Loucy (cell line): ENCODE measurements around the gene PTCH2.

Source experiments
- H2AFZ ChIP-seq: fragments of 200-600 bp; sonication (generic); 2 replicates; pipeline ENCODE4 v1.6.0; 2016; ENCODE audit warnings: antibody characterized with exemption, mild to moderate bottlenecking, low read length, moderate library complexity
- H3F3A ChIP-seq: fragments of 200-600 bp; 2 replicates; pipeline ENCODE4 v1.6.0; 2016; ENCODE audit warnings: antibody characterized with exemption, low read depth, mild to moderate bottlenecking
- H3K27me3 ChIP-seq: fragments of 200-600 bp; sonication (generic); 2 replicates; pipeline ENCODE4 v1.6.1; 2014; ENCODE audit warnings: low read length, mild to moderate bottlenecking; ENCODE audit not compliant: insufficient read depth, poor library complexity, severe bottlenecking
- H3K36me3 ChIP-seq: fragments of 200-600 bp; sonication (generic); 2 replicates; pipeline ENCODE4 v1.6.1; 2016; ENCODE audit warnings: low read length; ENCODE audit not compliant: insufficient read depth
- H3K4me1 ChIP-seq: fragments of 200-600 bp; sonication (generic); 2 replicates; pipeline ENCODE4 v1.5.1; 2014; ENCODE audit warnings: low read length, mild to moderate bottlenecking; ENCODE audit not compliant: insufficient read depth, poor library complexity, severe bottlenecking
- H3K4me2 ChIP-seq: fragments of 200-600 bp; sonication (generic); 2 replicates; pipeline ENCODE4 v1.6.0; 2014; ENCODE audit warnings: antibody characterized with exemption, low read length, low read depth, mild to moderate bottlenecking; ENCODE audit not compliant: poor library complexity, severe bottlenecking
- H3K4me3 ChIP-seq: fragments of 200-600 bp; sonication (generic); 2 replicates; pipeline ENCODE4 v1.5.1; 2014; ENCODE audit warnings: low read length, mild to moderate bottlenecking, mixed read lengths; ENCODE audit not compliant: poor library complexity, severe bottlenecking
- H3K79me2 ChIP-seq: fragments of 200-600 bp; sonication (generic); 2 replicates; pipeline ENCODE4 v1.6.1; 2014; ENCODE audit warnings: low read length; ENCODE audit not compliant: insufficient read depth
- H3K9ac ChIP-seq: fragments of 200-600 bp; sonication (generic); 2 replicates; pipeline ENCODE4 v1.6.0; 2014; ENCODE audit warnings: mild to moderate bottlenecking, low read depth, low read length, moderate library complexity; ENCODE audit not compliant: poor library complexity, severe bottlenecking
- H3K9me2 ChIP-seq: fragments of 200-600 bp; sonication (generic); replicated peaks from 2 replicates; pipeline ENCODE4 v1.6.1; 2016; ENCODE audit warnings: low read depth, low read length, mixed read lengths
- H3K9me3 ChIP-seq: fragments of 200-600 bp; sonication (generic); 2 replicates; pipeline ENCODE4 v1.6.1; 2014; ENCODE audit warnings: mild to moderate bottlenecking, antibody characterized with exemption, low read length, low read depth; ENCODE audit not compliant: insufficient read depth
- H4K20me1 ChIP-seq: fragments of 200-600 bp; sonication (generic); 2 replicates; pipeline ENCODE4 v1.6.0; 2014; ENCODE audit warnings: antibody characterized with exemption, low read length, mild to moderate bottlenecking; ENCODE audit not compliant: insufficient read depth, poor library complexity, severe bottlenecking
- EZH2phosphoT487 ChIP-seq: fragments of 200-600 bp; IDR thresholded peaks from 2 replicates; pipeline ENCODE4 v1.6.1; 2018; ENCODE audit warnings: antibody characterized with exemption, mild to moderate bottlenecking, moderate library complexity, borderline replicate concordance
- TF ChIP-seq, protein P1 (sequence below): fragments of 200-600 bp; sonication (generic); conservative IDR thresholded peaks from 2 replicates; pipeline ENCODE4 v1.5.1; 2014; ENCODE audit warnings: mild to moderate bottlenecking, antibody characterized with exemption, low read length

PTCH2 gene

DNA sequence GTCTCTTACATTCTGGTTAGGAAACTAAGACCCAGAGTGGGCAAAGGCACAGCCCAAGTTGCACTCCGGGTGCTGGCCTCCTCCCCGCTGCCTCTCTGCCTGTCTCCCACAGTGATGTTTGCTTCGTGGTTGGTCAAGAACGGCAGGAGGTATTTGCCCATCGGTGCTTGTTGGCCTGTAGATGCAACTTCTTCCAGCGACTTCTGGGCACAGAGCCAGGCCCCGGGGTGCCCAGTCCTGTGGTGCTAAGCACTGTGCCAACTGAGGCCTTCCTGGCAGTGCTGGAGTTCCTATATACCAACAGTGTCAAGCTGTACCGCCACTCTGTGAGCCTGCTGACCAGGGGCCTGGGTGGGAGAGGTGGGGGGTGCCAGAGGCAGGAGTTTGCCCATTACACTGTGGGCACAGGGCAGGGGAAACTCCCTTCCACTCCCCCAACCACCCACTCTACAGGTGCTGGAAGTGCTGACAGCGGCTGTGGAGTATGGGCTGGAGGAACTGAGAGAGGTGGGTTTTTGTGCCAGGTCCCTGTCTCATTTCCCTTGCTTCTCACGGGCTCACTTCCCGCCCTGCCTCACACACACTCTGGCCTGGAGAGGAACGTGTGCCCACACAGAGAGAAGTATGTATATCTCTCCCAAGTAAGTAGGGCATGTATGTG lies 32.8 kb downstream of the PTCH2 start:
- Histone ChIP-seq H3K79me2 (0 out of 2 replicates have a peak, but pooled peaks cover 4% of the 10 kb centered on the region), H3K9me2 (no peaks in the 10 kb centered on the region), H3K9me3 (no peaks in the 10 kb centered on the region), H3K27me3 (no peaks in the 10 kb centered on the region), H4K20me1 (no peaks in the 10 kb centered on the region), H3F3A (no peaks in the 10 kb centered on the region), H3K36me3 (no peaks in the 10 kb centered on the region), H3K4me2 (peak overlapping the region; percentile 24), H3K4me1 (peaks cover 29% of the 10 kb centered on the region), H3K9ac (peak overlapping the region; percentile 27), H3K4me3 (no peak overlapping the region), H2AFZ (no peak overlapping the region)
- no peak for TF ChIP-seq EZH2phosphoT487
- TF ChIP-seq, protein P1, sequence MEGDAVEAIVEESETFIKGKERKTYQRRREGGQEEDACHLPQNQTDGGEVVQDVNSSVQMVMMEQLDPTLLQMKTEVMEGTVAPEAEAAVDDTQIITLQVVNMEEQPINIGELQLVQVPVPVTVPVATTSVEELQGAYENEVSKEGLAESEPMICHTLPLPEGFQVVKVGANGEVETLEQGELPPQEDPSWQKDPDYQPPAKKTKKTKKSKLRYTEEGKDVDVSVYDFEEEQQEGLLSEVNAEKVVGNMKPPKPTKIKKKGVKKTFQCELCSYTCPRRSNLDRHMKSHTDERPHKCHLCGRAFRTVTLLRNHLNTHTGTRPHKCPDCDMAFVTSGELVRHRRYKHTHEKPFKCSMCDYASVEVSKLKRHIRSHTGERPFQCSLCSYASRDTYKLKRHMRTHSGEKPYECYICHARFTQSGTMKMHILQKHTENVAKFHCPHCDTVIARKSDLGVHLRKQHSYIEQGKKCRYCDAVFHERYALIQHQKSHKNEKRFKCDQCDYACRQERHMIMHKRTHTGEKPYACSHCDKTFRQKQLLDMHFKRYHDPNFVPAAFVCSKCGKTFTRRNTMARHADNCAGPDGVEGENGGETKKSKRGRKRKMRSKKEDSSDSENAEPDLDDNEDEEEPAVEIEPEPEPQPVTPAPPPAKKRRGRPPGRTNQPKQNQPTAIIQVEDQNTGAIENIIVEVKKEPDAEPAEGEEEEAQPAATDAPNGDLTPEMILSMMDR: no peak

DNA sequence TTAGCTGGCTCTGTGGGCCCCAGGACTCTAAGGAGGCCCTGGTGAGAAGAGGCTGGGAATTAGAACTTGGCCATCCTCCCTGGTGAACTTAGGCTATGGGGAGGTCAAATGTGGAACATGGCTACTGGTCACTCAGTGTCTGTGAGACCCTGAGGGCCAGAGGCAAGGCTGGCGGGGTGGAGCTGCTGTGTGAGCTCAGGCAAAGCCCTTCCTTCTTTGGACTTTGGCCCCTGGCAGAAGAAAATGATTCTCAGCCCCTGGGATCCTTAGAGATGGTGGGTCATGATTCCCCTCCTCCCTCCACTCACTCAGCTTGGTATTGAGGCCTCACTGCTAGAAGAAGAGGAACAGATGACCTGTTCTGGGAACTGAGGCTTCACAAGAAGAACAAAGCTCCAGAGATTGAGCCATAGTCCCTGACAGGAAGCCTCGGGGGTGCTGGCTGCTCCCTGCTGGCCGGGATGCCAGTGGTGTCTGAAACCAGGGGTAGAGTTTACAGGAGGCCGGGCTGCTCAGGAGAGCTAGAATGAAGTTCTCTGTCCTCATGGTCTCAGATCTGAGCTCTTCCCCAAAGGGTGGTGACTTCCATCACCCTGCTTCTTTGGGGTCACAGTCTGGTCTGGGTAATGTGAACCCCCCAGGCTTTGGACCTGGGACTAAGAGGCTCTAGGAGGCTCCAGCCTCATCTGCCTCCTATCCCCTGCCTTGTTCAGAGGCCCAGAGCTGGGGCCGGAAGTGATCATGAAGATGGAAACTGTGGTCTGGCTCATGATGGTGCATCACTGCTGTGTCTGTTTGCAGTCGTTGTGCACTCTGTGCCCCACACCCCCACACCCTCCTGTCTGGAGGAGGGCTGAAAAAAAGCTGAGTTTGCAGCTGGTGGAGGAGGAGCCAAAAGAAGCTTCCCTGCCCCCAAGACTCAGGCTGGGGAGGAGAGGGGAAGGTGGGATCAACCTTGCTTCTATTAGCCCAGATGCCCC lies 33.8 kb downstream of the PTCH2 start:
- peaks cover 28% of the 10 kb centered on the region for H3K4me1 ChIP-seq
- no peak overlapping the region for H3K4me3 ChIP-seq
- H4K20me1 ChIP-seq: no peaks in the 10 kb centered on the region
- no peaks in the 10 kb centered on the region for H3K27me3 ChIP-seq
- no peaks in the 10 kb centered on the region for H3K9me3 ChIP-seq
- no peak for TF ChIP-seq EZH2phosphoT487
- TF ChIP-seq, protein P1: no peak
- H3K9ac ChIP-seq: peak overlapping the region; percentile 60
- no peaks in the 10 kb centered on the region for H3K79me2 ChIP-seq
- H2AFZ ChIP-seq: no peak overlapping the region
- no peaks in the 10 kb centered on the region for H3F3A ChIP-seq
- H3K9me2 ChIP-seq: no peaks in the 10 kb centered on the region
- peak overlapping the region; percentile 24 for H3K4me2 ChIP-seq
- H3K36me3 ChIP-seq: no peaks in the 10 kb centered on the region

DNA sequence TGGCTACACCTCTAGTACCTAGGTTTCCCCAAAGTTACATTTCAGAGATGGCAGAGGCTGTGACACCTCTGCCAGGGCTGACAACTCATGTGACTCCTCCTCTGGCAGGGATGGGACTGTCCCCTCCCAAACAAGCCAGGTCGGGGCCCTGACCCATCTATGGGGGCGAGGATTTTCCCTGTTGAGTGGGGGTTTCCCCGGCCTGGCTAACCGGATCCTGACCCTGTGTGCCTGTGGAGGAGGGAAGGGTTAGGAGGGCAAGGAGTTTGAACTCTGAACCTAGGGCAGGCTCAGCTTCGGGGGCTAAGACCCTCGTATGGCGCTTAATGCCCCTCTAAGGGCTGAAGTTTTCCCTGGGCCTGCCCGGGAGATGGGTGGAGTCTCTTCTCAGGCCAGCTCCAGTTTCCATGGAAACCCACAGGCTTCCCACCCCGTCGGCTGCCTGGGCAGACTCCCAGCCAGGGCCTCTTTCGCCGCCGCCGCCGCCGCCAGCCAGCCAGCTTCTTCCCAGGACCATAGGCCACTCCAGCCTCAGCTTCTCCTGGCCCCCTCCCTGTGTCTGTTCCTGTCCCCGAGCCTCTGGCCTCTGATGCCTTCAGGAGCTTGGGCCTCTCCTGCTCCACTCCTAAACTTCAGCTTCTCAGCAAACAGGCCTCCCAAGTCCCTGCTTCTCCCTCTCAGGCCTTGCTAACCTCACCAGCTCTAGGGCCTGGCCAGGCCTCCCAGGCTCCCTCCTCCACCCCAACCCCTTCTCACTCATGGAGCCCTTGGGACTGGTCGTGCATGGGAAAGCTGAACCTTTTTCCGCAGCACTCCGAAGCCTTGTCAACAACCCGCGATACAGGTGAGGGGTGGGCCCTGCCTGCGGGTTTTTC lies 34.8 kb downstream of the PTCH2 start, which contains the start of gene BTBD19:
Gene BTBD19, plus strand, starts transcription at position 461 of the 875 bp plus-strand sequence. Its CDS starts 298 bp downstream, at position 759.
- Histone ChIP-seq H3K4me2 (peak within 1 kb of the TSS; percentile 24), H3K27me3 (no peaks in the 10 kb centered on the region), H3K79me2 (no peaks in the 10 kb centered on the region), H3K36me3 (no peaks in the 10 kb centered on the region), H3K4me1 (peaks cover 25% of the 10 kb centered on the region), H2AFZ (no peak within 1 kb of the TSS), H4K20me1 (no peaks in the 10 kb centered on the region), H3K9me3 (no peaks in the 10 kb centered on the region), H3F3A (no peaks in the 10 kb centered on the region), H3K9me2 (no peaks in the 10 kb centered on the region), H3K4me3 (no peak within 1 kb of the TSS), H3K9ac (peak within 1 kb of the TSS; percentile 60)
- TF ChIP-seq, protein P1: no peak
- TF ChIP-seq EZH2phosphoT487: no peak
